GM21390 (cell line): ENCODE measurements around the gene CABP4.

Experiments used
- ATAC-seq: cut with Tn5 transposase; IDR thresholded peaks from one replicate; pipeline ENCODE4 v1.9.1; 2021; ENCODE audit not compliant: unreplicated experiment

The CABP4 gene

DNA sequence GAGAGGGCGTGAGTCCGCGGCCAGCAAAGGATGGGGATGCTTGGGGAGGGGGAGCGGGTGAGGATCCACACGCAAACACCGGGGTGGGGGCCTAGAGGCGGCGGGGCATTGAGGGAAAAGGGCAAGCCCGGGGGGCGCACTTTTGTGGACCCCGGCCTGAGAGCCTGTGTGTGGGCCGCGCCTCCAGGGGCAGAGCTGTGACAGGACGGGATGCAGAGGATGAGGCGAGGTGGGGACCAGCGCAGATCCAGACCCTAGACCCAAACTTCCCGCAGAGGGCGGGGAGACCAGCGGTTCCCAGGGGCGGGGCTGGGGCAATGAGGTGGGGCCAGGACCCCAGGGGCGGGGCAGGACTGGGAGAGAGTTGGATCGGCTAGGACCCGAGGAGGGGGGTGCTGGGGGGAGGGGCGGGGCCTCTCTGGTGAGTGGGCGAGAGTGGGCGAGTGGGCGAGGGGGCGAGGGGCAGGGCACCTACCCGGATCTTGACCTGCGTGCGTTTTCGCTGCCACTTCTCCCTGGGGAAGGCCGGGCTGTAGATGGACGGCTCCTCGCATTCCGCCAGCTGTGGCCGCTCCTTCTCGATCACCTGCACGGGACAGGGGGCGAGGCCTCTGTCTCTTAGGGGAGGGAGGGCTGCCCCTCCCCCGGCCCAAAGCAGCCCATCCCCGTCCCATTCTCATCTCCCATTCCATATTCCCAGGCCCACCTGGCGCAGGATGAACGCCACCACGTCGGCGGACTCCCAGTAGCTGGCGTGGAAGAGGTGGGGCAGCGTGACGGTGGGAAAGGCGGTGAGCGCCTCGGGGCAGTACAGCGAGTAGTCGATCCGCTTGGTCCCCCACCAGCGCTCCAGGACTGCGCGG lies 39.4 kb downstream of the CABP4 start:
- ATAC-seq, result no peak

DNA sequence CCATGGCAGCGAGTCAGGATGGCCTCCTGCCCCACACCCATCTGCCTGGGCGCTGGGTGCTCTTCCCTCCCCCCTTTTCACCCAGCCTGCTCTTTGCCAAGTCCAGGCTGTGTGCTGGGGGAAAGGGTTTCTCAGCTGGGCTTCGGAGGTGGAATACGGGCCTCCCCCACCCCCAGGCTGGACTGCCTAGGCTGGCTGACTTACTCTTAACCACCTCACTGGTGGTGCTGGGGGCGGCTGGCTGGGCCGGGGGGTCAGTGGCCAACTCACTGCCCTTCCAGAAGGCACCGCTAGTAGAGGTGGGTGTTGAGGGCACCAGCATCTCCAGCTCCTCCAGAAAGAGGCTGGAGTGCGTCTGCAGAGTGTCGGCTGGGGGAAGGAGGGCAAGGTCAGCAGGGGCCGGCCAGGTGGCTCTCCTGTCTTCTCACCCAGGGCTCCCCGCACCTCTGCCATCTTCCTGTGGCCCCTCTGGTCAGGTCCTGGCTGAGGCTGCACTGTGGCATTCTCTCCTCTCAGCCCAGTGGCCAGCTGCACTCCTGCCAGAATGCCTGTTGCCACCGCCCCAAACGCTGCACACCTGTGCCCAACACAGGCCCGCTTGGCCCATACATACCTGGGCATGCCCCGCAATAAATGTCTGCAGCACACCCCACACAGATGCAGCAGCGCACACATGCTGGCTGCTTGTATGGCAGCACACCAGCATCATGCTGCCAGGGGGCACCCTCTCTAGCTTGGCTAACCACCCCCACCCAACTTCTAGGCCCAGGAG lies 40.3 kb downstream of the CABP4 start:
- no peak for ATAC-seq

DNA sequence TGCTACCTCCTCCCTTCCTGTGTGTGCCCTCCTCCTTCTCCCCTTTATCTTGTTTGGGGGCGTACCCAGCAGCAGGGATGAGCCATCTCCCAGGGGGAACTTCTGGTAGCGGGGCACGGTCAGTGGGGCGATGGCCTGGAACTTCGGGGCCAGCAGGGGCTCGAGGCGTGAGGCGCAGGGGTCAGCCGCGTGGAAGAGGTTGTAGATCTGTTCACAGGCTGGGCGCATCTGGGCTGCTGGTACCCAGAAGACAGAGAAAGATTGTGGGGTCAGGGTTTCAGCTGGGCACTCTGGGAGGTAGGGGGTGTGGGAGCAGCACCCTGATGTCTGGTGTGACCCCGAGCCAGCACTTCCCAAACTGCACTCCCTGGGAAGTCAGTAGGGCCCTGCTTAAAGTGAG lies 41.0 kb downstream of the CABP4 start:
- no peak for ATAC-seq

DNA sequence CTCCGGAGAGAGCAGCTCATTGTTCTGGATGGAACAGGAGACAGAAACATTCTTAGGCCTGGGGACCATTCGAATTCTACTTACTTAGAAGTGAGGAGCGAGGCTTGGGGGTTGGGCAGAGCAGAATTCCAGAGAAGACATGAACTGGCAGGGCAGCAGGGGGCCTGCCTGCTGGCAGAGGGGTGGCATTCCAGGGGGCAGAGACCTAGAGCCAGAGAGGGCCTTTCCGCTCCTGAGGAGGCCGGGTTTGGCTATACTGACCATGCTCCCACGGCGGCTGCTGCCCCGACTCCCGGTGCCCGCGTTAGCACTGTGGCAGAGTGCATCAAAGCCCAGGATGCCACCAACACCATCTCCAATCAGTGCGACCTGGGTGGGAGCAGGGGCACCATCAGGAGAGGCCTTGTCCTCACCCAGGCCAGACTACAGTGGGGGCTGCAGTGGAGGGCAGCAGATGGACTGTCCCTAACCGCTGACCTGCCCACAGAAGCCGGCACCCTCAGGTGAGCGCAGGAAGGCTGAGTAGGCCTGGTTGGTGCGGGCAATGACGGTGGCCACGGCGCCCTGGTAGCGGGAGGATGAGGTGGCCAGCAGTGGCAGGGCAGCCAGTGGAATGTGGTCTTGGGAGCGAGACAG lies 42.6 kb downstream of the CABP4 start:
- ATAC-seq, result no peak

DNA sequence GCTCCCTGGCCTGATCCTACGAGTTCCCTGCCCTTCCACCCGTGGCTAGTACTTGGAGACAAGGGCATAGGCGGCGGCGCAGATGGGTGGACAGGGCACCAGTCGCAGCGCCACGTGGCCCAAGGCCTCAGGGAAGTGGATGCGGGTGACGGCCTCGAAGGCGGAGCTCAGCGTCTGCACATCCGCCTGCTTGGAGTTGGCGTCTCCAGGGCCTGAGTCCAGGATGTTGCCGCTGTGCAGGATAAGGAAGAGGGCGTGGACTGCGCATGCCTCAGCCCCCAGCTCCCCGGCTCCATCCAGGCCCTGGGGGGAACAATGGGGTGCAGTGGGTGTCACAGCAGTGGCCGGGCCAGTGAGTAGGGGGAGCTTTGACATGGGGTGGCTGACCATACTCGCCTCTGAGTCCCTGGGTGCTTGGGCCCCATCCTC lies 43.4 kb downstream of the CABP4 start:
- no peak for ATAC-seq

DNA sequence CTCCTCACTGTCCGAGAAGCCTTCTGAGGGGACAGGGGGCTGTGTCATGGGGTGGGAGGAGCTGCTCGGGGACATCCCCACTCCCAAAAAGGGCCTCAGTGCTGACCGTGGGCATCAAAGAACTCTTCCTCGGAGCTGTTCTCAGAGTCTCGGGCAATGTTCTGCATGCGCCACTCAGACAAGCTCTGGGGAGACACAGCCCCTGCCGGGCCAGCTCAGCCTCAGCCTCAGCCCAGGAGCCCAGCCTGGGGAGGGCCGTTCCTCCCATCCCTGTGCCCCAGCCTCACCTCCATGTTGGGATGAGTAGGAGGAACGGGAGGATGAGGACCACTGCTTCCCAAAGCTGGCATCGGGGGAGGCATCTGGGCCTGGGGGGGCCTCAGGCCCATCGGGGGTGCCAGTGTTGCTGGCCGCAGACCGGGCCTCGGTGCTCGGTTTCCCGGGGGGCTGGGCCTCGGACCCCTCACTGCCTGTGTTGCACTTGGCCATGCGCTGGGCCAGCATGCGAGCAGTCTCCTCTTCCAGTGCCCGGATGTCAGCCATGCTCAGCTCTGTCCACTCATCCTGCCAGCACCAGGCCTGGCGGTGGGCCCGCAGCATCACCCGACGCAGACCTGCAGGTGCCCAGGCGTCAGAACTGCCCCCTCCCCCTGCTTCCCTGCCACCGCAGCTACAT lies 44.8 kb downstream of the CABP4 start:
- no peak for ATAC-seq

DNA sequence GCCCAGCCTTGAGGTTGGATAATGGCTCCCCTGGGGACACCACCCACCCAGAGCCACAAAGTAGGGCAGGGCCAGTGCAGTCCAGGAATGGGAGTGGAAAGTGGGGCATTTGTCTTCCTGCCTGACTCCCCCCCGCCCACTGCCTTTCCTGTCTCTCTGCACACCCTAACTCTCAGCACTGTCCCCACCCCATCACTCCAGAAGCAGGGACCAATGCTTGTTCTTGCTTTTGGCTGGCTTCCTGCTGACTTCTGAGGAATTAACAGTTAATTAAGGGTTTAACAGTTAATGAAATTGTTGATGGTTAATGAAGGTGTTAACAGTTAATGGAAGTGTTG lies 45.3 kb downstream of the CABP4 start:
- no peak for ATAC-seq

DNA sequence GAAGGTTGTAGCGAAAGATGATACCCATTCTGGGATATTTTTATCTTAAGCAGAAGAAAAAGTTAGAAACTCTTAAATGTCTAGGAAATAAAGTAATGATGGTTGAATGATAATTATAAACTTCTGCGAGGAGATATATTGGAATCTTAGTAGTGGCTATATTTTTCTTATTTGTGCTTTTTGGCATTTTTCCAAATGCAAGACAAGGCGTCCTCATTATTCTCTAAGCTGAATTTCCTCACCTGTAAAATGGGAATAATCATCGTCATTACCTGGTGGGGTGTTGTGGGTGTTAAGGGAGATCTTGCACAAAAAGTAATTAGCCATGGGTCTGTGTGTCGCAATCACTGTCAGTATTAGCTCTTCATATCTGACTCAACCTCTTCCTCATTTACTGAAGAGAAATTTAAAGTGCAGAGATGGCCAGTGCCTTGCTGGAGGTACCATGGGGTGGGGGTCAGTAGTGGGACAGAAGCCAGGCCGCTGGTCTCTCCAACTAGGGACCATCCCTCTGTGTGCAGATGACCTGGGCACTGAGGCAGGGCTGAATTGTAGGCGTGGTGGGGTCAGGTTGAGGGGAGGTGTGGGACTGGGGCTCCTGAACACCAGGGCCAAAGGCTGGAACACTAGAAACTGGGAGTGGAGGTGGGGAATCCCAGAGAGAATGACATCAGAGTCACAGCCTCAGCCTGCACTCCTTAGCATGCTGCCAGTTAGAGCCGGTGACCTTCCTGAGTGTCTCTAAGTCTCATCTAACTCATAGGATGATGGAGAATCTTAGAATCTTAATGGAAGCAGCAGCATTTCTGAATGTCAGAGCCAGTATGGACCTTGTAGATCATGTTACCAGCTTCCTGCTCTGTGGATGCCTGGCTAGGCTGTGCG lies 45.9 kb downstream of the CABP4 start:
- no peak for ATAC-seq

DNA sequence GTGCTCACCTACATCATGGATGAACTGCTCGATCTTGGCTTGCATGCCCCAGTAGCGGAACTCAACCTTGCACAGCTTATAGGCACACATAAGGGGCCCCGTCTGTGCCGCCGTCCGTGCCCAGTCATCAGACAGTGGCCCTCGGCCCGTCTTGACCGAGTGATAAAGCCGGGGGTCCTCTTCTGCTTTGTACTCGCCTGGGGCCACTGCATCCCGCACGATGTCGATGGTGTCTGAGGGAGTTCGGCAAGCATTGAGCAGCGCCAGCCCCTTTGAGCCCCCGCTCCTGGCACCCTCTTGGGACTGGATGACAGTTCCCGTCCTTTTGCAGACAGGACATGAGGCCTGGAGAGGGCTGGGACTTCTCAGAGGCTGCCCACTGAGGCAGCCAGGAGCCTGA lies 46.7 kb downstream of the CABP4 start:
- no peak for ATAC-seq

DNA sequence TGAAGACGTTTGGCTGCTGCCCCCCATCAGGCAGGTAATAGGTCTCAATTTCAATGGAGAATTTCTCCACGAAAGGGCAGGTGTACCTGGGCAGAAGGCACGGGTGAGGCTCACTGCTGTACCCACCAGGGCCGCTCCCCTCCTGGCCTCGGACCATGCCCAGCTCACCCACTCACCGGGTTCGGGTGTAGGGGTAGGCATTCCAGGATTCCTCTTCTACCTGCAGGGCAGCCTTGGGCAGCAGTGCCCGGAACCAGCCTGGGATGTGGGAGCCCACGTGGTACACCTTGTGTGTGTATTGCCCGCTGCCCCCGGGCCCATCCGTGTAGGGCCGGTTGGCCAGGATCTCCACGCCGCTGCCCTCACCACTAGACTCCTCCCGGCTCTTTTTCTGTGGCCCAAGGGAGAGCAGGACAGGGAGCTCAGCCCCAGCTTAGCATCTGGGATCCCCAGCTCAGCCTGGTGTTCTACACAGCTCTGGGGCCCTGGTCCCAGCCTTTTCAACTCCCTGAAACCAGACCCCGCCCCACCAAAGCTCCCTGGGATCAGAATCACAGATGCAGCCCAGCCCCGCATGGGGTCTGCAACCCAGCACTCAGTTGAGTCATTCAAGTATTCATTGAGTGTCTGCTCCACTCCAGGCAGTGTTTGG lies 47.3 kb downstream of the CABP4 start:
- ATAC-seq, result no peak

DNA sequence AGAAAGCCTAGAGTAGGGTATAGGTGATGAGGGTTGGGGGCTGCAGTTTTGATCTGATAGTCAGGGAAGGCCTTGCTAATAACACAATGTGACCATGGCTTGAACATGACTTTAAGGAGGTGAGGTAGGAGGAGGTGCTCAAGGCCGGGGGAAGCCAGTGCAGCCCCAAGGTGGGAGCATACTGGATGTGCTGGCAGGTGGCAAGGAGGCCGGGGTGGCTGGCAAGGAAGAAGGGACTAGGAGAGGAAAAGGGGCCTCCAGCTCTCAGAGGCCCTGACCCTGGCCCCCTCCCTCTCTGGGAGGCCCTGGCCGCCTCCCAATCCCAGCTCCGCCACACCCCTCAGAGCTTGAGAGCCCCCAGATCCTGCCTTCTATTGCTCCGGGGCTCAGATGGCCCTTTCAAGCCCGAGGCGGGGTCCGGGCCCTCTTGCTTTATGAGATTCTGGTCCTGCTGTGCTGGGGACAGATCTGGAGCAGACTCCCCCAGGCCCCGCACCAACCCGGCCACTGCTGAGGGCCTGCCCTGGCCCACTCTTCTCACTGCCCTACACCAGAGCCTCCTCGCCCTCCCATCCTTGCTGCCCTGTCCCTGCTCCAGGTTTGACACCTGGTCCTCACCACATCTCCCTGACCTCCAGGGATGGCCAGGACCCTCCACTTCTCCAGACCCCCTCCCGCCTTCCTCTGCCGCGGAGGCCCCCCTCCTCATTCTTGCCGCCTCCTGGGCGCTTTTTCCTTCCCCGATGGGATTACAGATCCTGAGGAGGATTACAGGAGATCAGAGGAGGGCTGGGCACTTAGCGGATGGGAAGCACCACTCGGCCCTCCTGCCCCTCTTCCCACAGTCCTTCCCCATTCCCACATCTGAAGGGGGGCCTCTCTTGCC lies 48.2 kb downstream of the CABP4 start:
- no peak for ATAC-seq

DNA sequence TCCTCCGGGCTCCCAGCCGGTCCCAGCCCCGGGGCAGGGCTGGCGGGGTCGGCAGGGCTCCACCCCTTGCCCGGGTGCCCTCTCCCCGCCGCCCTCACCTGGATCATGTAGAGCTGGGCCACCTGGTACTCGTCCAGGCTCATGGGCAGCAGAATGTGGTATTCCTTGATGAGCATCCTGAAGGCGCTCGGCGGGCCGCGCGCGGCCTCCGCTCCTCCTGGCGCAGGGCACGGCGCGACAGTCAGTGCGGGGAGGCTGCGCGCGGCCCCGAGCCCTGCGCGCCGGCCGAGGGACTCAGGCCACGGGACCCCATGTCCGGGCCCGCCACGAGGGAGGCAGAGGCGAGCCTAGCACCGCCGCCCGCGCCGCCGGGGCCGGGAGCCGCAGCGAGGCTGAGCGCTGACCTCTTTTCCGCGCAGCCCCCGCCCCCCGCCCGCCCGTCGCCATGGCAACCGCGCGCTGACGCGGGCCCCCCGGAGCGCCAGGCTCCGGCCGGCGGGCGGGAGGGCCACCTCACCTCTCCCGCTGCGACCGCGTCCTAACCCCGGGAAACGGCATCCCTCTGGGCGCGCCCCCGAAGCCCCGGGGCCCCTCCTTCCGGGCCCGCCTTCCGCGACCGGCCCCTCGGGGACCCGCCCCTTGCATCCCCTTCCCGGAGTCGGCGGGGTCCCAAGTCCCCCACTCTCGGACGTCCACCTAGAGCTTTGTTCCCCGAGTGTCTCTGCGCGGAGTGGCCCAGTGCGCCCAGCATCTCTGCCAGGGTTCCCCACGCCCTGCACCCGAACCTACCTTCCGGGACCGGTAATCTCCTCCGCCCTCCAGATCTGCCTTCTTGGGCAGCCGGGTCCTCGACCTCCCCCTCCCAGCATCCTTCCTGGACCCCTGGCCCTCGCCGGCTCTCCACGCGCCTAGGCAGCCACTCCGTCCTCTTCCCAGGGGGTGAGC lies 49.1 kb downstream of the CABP4 start:
- ATAC-seq, result no peak

DNA sequence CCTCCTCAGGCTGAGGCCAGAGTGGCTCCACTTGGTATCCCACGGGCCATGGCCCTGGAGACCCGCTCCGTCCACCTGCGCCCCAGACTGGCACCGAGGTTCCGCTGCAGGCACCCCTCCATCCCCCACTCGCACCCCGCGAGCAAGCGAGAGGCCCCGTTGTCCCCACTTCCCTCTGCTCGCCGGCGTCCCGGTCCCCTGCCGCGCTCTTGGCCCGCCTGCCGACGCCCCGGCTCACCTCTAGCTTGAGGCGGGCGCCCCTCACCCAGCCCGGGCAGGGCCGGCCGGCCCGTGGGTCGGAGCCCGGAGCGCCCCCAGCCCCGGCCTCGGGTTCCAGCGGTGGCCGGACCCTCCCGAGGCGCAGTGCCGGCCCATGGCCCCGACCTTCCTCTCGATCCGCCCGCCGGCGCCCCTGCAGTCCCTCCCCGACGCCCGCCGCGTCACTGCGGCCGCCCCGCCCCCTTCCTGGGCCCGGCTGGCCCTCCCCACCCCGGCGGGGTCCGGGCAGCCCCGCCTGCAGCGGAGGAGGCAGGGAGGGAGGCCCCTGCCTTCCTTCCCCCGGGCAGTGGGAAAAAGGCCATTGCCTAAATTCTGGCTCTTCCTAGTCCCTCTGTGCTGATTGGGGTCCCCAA lies 49.9 kb downstream of the CABP4 start, which contains the start of gene PITPNM1:
TSS of gene PITPNM1 (minus strand) at position 414 of the 632 bp plus-strand sequence. CDS start 1,183 bp downstream, outside the sequence.
- ATAC-seq, result no peak

DNA sequence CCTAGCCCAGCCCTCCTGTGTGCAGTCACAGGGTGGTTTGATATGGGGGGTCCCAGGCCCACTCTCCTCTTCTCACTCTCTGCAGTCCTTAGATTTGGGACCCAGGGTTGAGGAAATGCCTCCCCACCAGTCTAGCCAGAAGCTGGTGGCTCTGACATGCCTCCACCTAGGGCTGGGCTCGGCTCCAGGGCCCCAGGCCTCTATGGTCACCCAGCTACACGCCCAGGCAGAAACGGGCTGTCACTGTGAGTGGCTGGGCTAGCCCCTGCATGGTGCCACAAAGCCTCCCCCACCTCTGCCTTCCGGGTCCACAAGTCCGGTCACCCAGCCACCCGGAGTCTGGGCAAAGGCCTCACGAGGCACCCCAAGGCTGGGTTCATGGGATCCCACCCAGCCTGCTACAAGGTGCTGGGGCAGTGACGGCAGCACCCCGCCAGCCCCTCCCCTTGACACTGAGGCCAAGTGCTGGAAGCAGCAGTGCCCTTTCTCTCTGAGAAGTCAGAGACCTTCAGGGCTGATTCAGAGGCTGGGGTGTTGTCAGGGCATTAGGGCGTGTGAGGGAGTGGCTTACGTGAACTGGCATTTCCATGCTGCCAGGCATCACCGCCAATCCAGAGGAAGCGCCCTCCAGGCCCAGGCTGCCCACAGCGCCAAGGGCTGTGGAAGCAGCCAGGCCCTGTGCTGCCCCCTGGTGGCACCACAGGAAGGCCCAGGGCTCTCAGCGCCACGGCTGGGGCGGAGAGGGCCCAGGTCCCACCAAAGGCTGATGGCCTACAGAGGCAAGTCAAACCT lies 50.6 kb downstream of the CABP4 start:
- no peak for ATAC-seq

DNA sequence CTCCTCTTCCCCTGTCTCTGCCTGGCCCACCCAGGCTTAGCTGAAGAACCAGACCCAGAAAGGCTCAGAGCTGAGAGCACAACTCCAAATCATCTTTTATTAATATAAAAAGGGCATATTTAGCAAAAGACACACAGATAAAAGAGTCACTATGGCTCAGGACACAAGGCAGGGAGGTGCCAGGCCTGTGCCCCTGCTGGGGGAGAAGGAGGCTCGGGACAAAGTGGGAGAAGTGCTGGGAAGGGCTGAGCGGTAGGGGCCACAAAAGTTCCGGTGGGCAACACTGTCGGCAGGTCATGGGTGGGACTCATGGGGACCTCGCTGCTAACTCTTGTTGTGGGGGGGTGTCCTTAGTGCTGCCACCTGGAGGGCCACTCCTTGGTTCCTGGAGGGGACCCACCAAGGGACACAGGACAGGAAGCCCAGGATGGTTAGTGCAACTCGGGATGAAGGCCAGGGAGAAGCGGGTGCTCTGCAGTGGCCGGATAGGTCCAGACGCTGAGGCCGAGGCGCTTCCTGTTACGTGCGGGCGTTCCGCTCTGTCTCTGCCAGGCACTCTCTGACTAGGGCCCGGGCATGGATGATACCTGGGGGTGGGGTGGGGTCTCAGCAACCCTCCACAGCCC lies 51.4 kb downstream of the CABP4 start:
- no peak for ATAC-seq
